Spleen (tissue), 13 donors: ENCODE results near the gene GLIS1. TPM values are rescaled to one million over a fixed set of nuclear protein-coding genes. Genes with fewer than 3 reads are reported as not detected.

ENCODE experiments used
- DNase-seq: peaks from one replicate; pipeline ENCODE4 v3.0.0-alpha.2; 2020
- H3K27ac ChIP-seq, 8 donors: fragments of 200-600 bp; sonication (generic) in 7 of 8; 1 replicate in 4 of 8; 2 replicates in 4 of 8; pipeline versions ENCODE4 v1.5.0 to v1.8.0; 2016 to 2021; ENCODE audit warnings: inconsistent platforms in 4 of 8, mild to moderate bottlenecking in 4 of 8, moderate library complexity in 1 of 8
- H3K27me3 ChIP-seq, 7 donors: fragments of 200-600 bp; sonication (generic) in 6 of 7; replicated peaks in 1 of 7; 1 replicate in 4 of 7; 2 replicates in 3 of 7; pipeline versions ENCODE4 v1.5.0 to v1.8.0; 2016 to 2021; ENCODE audit warnings: inconsistent platforms in 3 of 7, mild to moderate bottlenecking in 1 of 7
- H3K36me3 ChIP-seq, 6 donors: fragments of 200-600 bp; sonication (generic) in 5 of 6; 1 replicate in 4 of 6; 2 replicates in 2 of 6; pipeline versions ENCODE4 v1.5.0 to v1.8.0; 2016 to 2021; ENCODE audit warnings: inconsistent platforms in 2 of 6
- H3K4me1 ChIP-seq, 6 donors: fragments of 200-600 bp; sonication (generic) in 5 of 6; 1 replicate in 3 of 6; 2 replicates in 3 of 6; pipeline versions ENCODE4 v1.5.0 to v1.8.0; 2016 to 2021; ENCODE audit warnings: inconsistent platforms in 3 of 6
- H3K4me3 ChIP-seq, 8 donors: fragments of 200-600 bp; sonication (generic) in 7 of 8; 1 replicate in 4 of 8; 2 replicates in 4 of 8; pipeline versions ENCODE4 v1.5.0 to v1.8.0; 2016 to 2021; ENCODE audit warnings: inconsistent platforms in 4 of 8, mild to moderate bottlenecking in 4 of 8, moderate library complexity in 2 of 8
- H3K9me3 ChIP-seq, 8 donors: fragments of 200-600 bp; sonication (generic) in 7 of 8; 1 replicate in 4 of 8; 2 replicates in 4 of 8; pipeline versions ENCODE4 v1.5.0 to v1.8.0; 2016 to 2021; ENCODE audit warnings: inconsistent platforms in 4 of 8
- POLR2A ChIP-seq, 3 donors: fragments of 450-650 bp; IDR thresholded peaks; one replicate each; pipeline ENCODE4 v1.5.1; 2017; ENCODE audit warnings: antibody characterized with exemption in 3 of 3, mild to moderate bottlenecking in 1 of 3
- POLR2AphosphoS5 ChIP-seq, 3 donors: sonication (generic); formaldehyde crosslinking; IDR thresholded peaks; one replicate each; pipeline ENCODE4 v1.5.1; 2017; ENCODE audit warnings: antibody characterized with exemption in 3 of 3
- WGBS, 5 donors: extraction: QIAGEN DNeasy Blood & Tissue Kit in 3 of 5; methylation state at CpG; one replicate each; pipeline versions ENCODE4 v1.1.5 to v1.1.7; 2013 to 2018; 5-methylcytosine and 5-hydroxymethylcytosine counted together
- intact Hi-C: fragments of 100-400 bp; cut with DNase I; formaldehyde crosslinking; loops from one replicate; pipeline ENCODE4 v1.15.0; 2023; ENCODE audit warnings: low total_unique reads
- long read RNA-seq, 2 donors: transcript quantifications; one replicate each; lab custom pipeline, GENCODE V29; 2026
- polyA plus RNA-seq, 3 donors: library from polyadenylated mRNA; stranded (reverse); fragments of 200-250 nt; gene quantifications; one replicate each; pipeline ENCODE4 v1.2.1, GENCODE V29; 2013
- total RNA-seq, 7 donors: library from RNA; depleted of rRNA in 3 of 7; stranded (reverse); fragments of >200 nt in 3 of 7; fragmentation: NEBNext Ultra II Directional in 4 of 7; extraction: Animal tissue kit (Norgen Biotek cat#: 25700) in 4 of 7; gene quantifications; one replicate each; pipeline versions ENCODE4 v1.1.0 to v1.2.1, GENCODE V29; 2016 to 2021
- TF ChIP-seq, protein P1 (sequence below), 11 experiments: fragments of 200-600 bp in 7 of 11; fragments of 450-650 bp in 4 of 11; sonication (generic) in 4 of 11; IDR thresholded peaks in 8 of 11; conservative IDR thresholded peaks in 3 of 11; 1 replicate in 7 of 11; 2 replicates in 4 of 11; pipeline versions ENCODE4 v1.4.0 to v1.8.0; 2016 to 2021; ENCODE audit warnings: antibody characterized with exemption in 11 of 11, inconsistent platforms in 4 of 11, mild to moderate bottlenecking in 1 of 11
- donor health status: healthy with polysubstance abuse.
- donor health status: DM: no; HTN: no; CAD: no; lungs with moderate emphysema.
- donor health status: DM: no; HTN: no; CAD: no.
- donor health status: Bipolar disorder and iron deficiency.
- donor health status: healthy.
- donor health status: DM: no; HTN: no; CAD: no.
- donor health status: DM: yes; HTN: yes; CAD: no.

Gene GLIS1
- total RNA-seq (under 1 TPM in 3 of 7 donors, not detected in 4; 0.13 to 0.39 (median 0.28) TPM), polyA plus RNA-seq (under 1 TPM in 2 of 3 donors, not detected in 1; 0.04 to 0.26 TPM)
- long read RNA-seq, donor 1, result 0 reads
- long read RNA-seq, donor 2, result 0 reads

DNA sequence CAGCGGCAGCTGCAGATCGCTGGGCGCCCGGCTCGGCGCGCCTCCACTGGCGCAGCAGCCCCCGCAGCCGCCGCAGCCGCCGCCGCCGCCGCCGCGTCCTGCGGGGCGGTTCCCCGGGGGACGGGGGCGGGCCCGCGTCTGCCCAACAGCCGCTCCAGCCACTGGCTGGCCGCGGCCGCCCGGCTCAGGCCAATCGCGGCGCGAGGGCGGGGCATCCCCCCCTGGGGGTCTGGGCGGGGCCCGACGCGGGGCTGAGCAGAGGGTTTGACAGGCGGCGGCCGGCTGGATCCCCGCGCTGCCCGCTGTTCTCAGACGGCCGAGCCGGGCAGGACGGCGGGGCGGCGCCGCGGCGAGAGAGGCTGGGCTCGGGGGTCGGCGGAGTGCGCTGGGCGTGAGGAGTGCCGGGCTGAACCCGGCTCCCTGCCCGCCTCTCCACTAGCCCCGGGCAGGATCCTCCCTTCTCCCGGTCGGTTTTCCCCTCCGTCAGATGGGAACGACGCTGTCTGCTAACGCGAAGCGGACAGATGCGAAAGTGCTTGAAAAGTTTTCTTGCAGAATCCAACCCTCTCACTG, at the start of gene GLIS1:
Gene GLIS1 (minus strand): TSS at position 56 of the 573 bp plus-strand sequence. CDS start 1,100 bp downstream, outside the sequence.
- DNase-seq, result peak; percentile 82
- Histone ChIP-seq H3K9me3 (peaks cover 0 to 12% (median 3%) of the 10 kb centered on the region in 8 donors), H3K27me3 (peaks cover 0 to 98% (median 38%) of the 10 kb centered on the region in 7 donors), H3K36me3 (no peaks in the 10 kb centered on the region), H3K4me1 (peaks cover 11 to 30% (median 23%) of the 10 kb centered on the region in 6 donors), H3K27ac (no peak within 1 kb of the TSS), H3K4me3 (peak within 1 kb of the TSS; percentile 45 to 82 (median 58))
- 1 to 5% (median 1%) methylated on average over 14 to 73 of the region's 73 CpGs for WGBS, 5 donors
- TF ChIP-seq POLR2AphosphoS5 (IDR thresholded peaks at IDR 0.05), result peak in 2 of 3 donors; percentile 9 to 32
- TF ChIP-seq, protein P1, sequence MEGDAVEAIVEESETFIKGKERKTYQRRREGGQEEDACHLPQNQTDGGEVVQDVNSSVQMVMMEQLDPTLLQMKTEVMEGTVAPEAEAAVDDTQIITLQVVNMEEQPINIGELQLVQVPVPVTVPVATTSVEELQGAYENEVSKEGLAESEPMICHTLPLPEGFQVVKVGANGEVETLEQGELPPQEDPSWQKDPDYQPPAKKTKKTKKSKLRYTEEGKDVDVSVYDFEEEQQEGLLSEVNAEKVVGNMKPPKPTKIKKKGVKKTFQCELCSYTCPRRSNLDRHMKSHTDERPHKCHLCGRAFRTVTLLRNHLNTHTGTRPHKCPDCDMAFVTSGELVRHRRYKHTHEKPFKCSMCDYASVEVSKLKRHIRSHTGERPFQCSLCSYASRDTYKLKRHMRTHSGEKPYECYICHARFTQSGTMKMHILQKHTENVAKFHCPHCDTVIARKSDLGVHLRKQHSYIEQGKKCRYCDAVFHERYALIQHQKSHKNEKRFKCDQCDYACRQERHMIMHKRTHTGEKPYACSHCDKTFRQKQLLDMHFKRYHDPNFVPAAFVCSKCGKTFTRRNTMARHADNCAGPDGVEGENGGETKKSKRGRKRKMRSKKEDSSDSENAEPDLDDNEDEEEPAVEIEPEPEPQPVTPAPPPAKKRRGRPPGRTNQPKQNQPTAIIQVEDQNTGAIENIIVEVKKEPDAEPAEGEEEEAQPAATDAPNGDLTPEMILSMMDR (IDR thresholded peaks at IDR 0.05 in 8 of 11, conservative IDR thresholded peaks at IDR 0.05 in 3 of 11), result no peak
- intact Hi-C loops, result no loop called here

DNA sequence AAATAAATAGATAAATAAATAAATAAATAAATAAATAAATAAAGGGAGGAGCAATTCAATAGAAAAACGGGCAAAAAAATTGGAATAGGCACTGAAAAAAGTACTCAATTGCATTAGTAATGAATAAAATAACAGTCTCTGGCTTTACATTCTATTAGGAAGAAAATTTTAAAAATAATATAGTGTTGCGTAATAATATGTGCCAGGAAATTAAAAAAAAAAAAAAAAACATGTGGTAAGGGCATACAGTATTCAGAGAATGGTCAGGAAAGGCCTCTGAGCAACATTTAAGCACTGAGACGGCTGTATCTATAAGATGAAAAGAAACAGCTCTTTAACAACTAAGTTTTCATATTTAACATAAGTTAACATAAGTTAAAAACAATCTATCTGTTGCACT, 48.7 kb upstream of the GLIS1 start:
- DNase-seq, result no peak
- no peak for TF ChIP-seq POLR2A (IDR thresholded peaks at IDR 0.05)
- TF ChIP-seq, protein P1 (IDR thresholded peaks at IDR 0.05 in 8 of 11, conservative IDR thresholded peaks at IDR 0.05 in 3 of 11), result no peak
- no peak for TF ChIP-seq POLR2AphosphoS5 (IDR thresholded peaks at IDR 0.05)
- no peak overlapping the region for H3K4me3 ChIP-seq
- H3K4me1 ChIP-seq, result no peaks in the 10 kb centered on the region
- no peaks in the 10 kb centered on the region for H3K27me3 ChIP-seq
- no peak overlapping the region for H3K27ac ChIP-seq
- 89 to 98% (median 96%) methylated on average over 3 of the region's 3 CpGs for WGBS, 5 donors
- H3K36me3 ChIP-seq, result peaks cover 0 to 100% (median 41%) of the 10 kb centered on the region in 6 donors
- H3K9me3 ChIP-seq, result no peaks in the 10 kb centered on the region
- intact Hi-C loops, result no loop called here

GRCh38 chr1:53783056-53783455, 44.1 kb upstream of the GLIS1 start:
- H3K4me1 ChIP-seq, result no peaks in the 10 kb centered on the region
- DNase-seq, result no peak
- H3K9me3 ChIP-seq, result no peaks in the 10 kb centered on the region
- TF ChIP-seq, protein P1 (IDR thresholded peaks at IDR 0.05 in 8 of 11, conservative IDR thresholded peaks at IDR 0.05 in 3 of 11), result no peak
- no peak for TF ChIP-seq POLR2AphosphoS5 (IDR thresholded peaks at IDR 0.05)
- intact Hi-C loops, result no loop called here
- no peaks in the 10 kb centered on the region for H3K27me3 ChIP-seq
- H3K4me3 ChIP-seq, result no peak overlapping the region
- 75 to 90% (median 79%) methylated on average over 1 of the region's 1 CpG for WGBS, 5 donors
- H3K27ac ChIP-seq, result no peak overlapping the region
- H3K36me3 ChIP-seq, result peaks cover 0 to 100% (median 23%) of the 10 kb centered on the region in 6 donors

DNA sequence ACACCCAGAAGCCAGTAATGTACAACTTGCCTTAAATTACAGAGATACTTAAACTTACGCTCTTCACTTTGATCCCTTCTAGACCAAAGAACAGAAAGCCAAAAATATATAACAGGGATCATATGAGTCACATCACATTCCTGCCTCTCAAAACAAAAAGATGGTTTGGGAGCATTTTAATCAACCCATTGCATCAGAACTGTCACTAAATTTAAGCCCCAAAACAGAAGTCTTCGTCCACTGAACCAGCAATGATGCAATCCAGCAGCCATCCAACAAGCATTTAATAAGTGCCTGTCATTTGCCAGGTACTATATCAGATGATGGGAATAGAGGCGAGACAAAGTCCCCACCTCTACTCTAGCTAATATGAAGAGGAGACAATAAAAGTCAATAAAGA, 42.7 kb upstream of the GLIS1 start:
- Histone ChIP-seq H3K4me1 (no peaks in the 10 kb centered on the region), H3K4me3 (no peak overlapping the region), H3K27ac (no peak overlapping the region), H3K9me3 (no peaks in the 10 kb centered on the region), H3K27me3 (no peaks in the 10 kb centered on the region), H3K36me3 (peaks cover 0 to 100% (median 19%) of the 10 kb centered on the region in 6 donors)
- intact Hi-C loops, result no loop called here
- TF ChIP-seq POLR2A (IDR thresholded peaks at IDR 0.05) (no peak), POLR2AphosphoS5 (IDR thresholded peaks at IDR 0.05) (no peak)
- TF ChIP-seq, protein P1 (IDR thresholded peaks at IDR 0.05 in 8 of 11, conservative IDR thresholded peaks at IDR 0.05 in 3 of 11), result no peak
- 83 to 95% (median 90%) methylated on average over 3 of the region's 3 CpGs for WGBS, 5 donors
- DNase-seq, result no peak
